Measurements from ENCODE around the gene LAYN. TPM values are rescaled to one million over a fixed set of nuclear protein-coding genes. Genes with fewer than 3 reads are reported as not detected.

LAYN gene
- total and polyA plus RNA-seq, 2 of the 4 experiments (the other 2 are of a cell fraction), result 92.5 to 118 TPM

DNA sequence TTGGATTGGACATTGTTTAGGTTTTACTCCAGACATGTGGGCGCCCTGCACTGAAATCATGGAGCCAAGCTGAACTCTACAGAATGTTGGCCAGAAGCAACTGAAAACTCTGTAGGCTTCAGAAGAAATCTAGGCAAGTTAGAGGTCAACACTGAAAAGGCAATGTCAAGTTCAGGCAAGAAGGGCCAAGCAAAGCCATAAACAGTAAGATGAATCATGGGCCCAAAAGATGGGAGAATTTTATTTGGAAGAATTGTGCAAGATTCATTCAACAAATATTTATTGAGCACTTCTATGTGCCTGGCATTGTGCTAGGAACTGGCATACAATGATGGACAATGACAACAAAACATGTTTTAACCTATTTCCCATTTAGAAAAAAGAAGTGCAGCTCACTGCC is 15.1 kb upstream of the LAYN start:
- Histone ChIP-seq H4K8ac (ENCODE audit: low read depth in 2 of 2, low read length in 2 of 2) (no peak overlapping the region), H3K9ac (ENCODE audit: low read depth, low read length) (no peak overlapping the region), H3K4me3 (ENCODE audit: insufficient read depth, low read depth, low read length) (no peak overlapping the region), H3K79me1 (ENCODE audit: low read depth in 1 of 2, low read length in 2 of 2) (no peaks in the 10 kb centered on the region), H4K91ac (ENCODE audit: insufficient read depth, low read depth, low read length) (no peak overlapping the region), H3K27me3 (ENCODE audit: control insufficient read depth, insufficient read depth, low read length) (no peaks in the 10 kb centered on the region), H3K14ac (replicated peaks; ENCODE audit: low read depth, low read length) (no peak overlapping the region; the same call in 1 of the 2 replicates), H3K4ac (ENCODE audit: low read depth, low read length) (no peak overlapping the region; the same call in 1 of the 2 replicates), H3K23ac (ENCODE audit: low read depth, low read length) (no peak overlapping the region), H4K5ac (ENCODE audit: low read depth, low read length) (no peak overlapping the region), H2BK120ac (ENCODE audit: low read depth, low read length) (no peak overlapping the region), H2BK5ac (ENCODE audit: low read depth, low read length, poor library complexity, severe bottlenecking) (no peak overlapping the region), H3K56ac (ENCODE audit: extremely low read depth, insufficient read depth, low read length) (no peak overlapping the region), H3K36me3 (ENCODE audit: control insufficient read depth, insufficient read depth, low read length) (no peaks in the 10 kb centered on the region), H2BK15ac (ENCODE audit: low read depth, low read length) (no peak overlapping the region; the same call in 2 of the 3 replicates), H2BK20ac (ENCODE audit: low read depth, low read length) (no peak overlapping the region; the same call in 1 of the 2 replicates), H4K20me1 (ENCODE audit: insufficient read depth, low read length) (no peaks in the 10 kb centered on the region), H2AFZ (replicated peaks; ENCODE audit: low read length, poor library complexity) (no peak overlapping the region), H3K18ac (ENCODE audit: low read depth, low read length) (no peak overlapping the region; the same call in 1 of the 2 replicates), H3K9me3 (ENCODE audit: control insufficient read depth, insufficient read depth, low read length) (no peaks in the 10 kb centered on the region), H2AK5ac (ENCODE audit: low read depth, low read length) (no peak overlapping the region), H3K4me2 (ENCODE audit: low read depth, low read length) (no peak overlapping the region), H2AK9ac (replicated peaks; ENCODE audit: low read depth, low read length, poor library complexity) (no peak overlapping the region), H3K4me1 (ENCODE audit: control insufficient read depth, insufficient read depth, low read length) (peaks cover 4% of the 10 kb centered on the region; the same call in 1 of the 2 replicates), H3K9me1 (ENCODE audit: insufficient read depth, low read length) (0 out of 2 replicates have a peak, but pooled peaks cover 6% of the 10 kb centered on the region), H3K27ac (ENCODE audit: insufficient read depth, low read length) (no peak overlapping the region)
- no TSS peak for BruUV-seq (replicated peaks)
- POLR2A ChIA-PET (ENCODE audit: unreplicated experiment), result no interaction called here
- intact Hi-C loops (cut with micrococcal nuclease) (no loop called here), dilution Hi-C loops (cut with HindIII; ENCODE audit: low sequenced_read_pairs, unreplicated experiment) (no loop called here), in situ Hi-C loops (cut with MboI; ENCODE audit: low sequenced_read_pairs) (no loop called here)
- DNase-seq (no peak), ATAC-seq (ENCODE audit: low read depth) (no peak)
- TF ChIP-seq CEBPB (IDR thresholded peaks at IDR 0.05; ENCODE audit: low read depth, low read length) (peak; percentile 28; the same call in 1 of the 2 replicates), MXI1 (IDR thresholded peaks at IDR 0.05; ENCODE audit: borderline replicate concordance, low read depth, low read length) (no peak)
- CTCF ChIA-PET, result no interaction called here
- WGBS, 2 experiments (ENCODE audit: extremely low coverage in 2 of 2, insufficient read length in 1 of 2), result no CpG with 5 or more reads among the region's 1 CpG

Measured in IMR-90 (cell line).